Stimulated activated CD8-positive, alpha-beta memory T cell treated with anti-CD3 and anti-CD28 coated beads, Interleukin-15, amount 100 ng/mL, for 24 hours (primary cell): ENCODE results near the gene METRNL.

ENCODE experiments used
- DNase-seq: peaks from one replicate; pipeline ENCODE4 v3.0.0-alpha.2; 2020; ENCODE audit warnings: low read depth

Gene METRNL

GRCh38 chr17:83142619-83143018 is 63.2 kb downstream of the METRNL start:
- DNase-seq, result no peak

GRCh38 chr17:83143817-83144231 is 64.4 kb downstream of the METRNL start:
- DNase-seq, result no peak
